Mesendoderm (in vitro differentiated cells): ENCODE results near the gene BICRA.

ENCODE experiments used
- DNase-seq: peaks from one replicate; pipeline ENCODE4 v3.0.0; 2013
- H2AK5ac ChIP-seq: 2 replicates; pipeline ENCODE4 v1.6.1; 2013; ENCODE audit warnings: low read length, inconsistent platforms
- H2BK120ac ChIP-seq: 2 replicates; pipeline ENCODE4 v1.6.1; 2013; ENCODE audit warnings: low read depth, mild to moderate bottlenecking, low read length, moderate library complexity, mixed read lengths
- H2BK15ac ChIP-seq: replicated peaks from 2 replicates; pipeline ENCODE4 v1.6.1; 2013; ENCODE audit warnings: low read depth, mild to moderate bottlenecking, moderate library complexity
- H2BK5ac ChIP-seq: 2 replicates; pipeline ENCODE4 v1.6.1; 2013; ENCODE audit warnings: low read length, inconsistent platforms
- H3K18ac ChIP-seq: 2 replicates; pipeline ENCODE4 v1.6.1; 2013; ENCODE audit warnings: mild to moderate bottlenecking, low read length, mixed read lengths
- H3K23ac ChIP-seq: one replicate; pipeline ENCODE4 v1.6.1; 2013; ENCODE audit warnings: low read length
- H3K27ac ChIP-seq: 2 replicates; pipeline ENCODE4 v1.5.1; 2013; ENCODE audit warnings: low read depth, mild to moderate bottlenecking, inconsistent platforms, low read length, moderate library complexity
- H3K27me3 ChIP-seq: 2 replicates; pipeline ENCODE4 v1.6.1; 2013; ENCODE audit warnings: low read length, control low read depth, mild to moderate bottlenecking, inconsistent platforms; ENCODE audit not compliant: insufficient read depth, poor library complexity
- H3K36me3 ChIP-seq: 2 replicates; pipeline ENCODE4 v1.6.1; 2013; ENCODE audit warnings: low read length, inconsistent platforms; ENCODE audit not compliant: control insufficient read depth, insufficient read depth
- H3K4ac ChIP-seq: one replicate; pipeline ENCODE4 v1.6.1; 2013; ENCODE audit warnings: low read depth, mild to moderate bottlenecking, low read length, moderate library complexity
- H3K4me1 ChIP-seq: 2 replicates; pipeline ENCODE4 v1.6.1; 2013; ENCODE audit warnings: low read depth, low read length, inconsistent platforms; ENCODE audit not compliant: control insufficient read depth
- H3K4me2 ChIP-seq: 2 replicates; pipeline ENCODE4 v1.6.1; 2013; ENCODE audit warnings: low read length
- H3K4me3 ChIP-seq: 2 replicates; pipeline ENCODE4 v1.5.1; 2013; ENCODE audit warnings: mild to moderate bottlenecking, low read length
- H3K56ac ChIP-seq: one replicate; pipeline ENCODE4 v1.6.1; 2013; ENCODE audit warnings: low read length
- H3K79me1 ChIP-seq: 2 replicates; pipeline ENCODE4 v1.6.1; 2013; ENCODE audit warnings: low read length, inconsistent platforms
- H3K79me2 ChIP-seq: 2 replicates; pipeline ENCODE4 v1.6.1; 2013; ENCODE audit warnings: mild to moderate bottlenecking, low read length; ENCODE audit not compliant: control insufficient read depth, insufficient read depth
- H3K9ac ChIP-seq: 2 replicates; pipeline ENCODE4 v1.6.1; 2013; ENCODE audit warnings: low read length, inconsistent platforms
- H4K5ac ChIP-seq: one replicate; pipeline ENCODE4 v1.6.1; 2013; ENCODE audit warnings: low read length
- H4K8ac ChIP-seq: one replicate; pipeline ENCODE4 v1.6.1; 2013; ENCODE audit warnings: low read depth, mild to moderate bottlenecking, control low read depth, low read length, moderate library complexity
- WGBS: extraction: QIAGEN DNeasy Blood & Tissue Kit; methylation state at CpG from one replicate; pipeline ENCODE4 v1.1.7; 2013; ENCODE audit warnings: low lambda C conversion rate, missing lambda C conversion rate; ENCODE audit not compliant: insufficient coverage; ENCODE audit errors: extremely low coverage; 5-methylcytosine and 5-hydroxymethylcytosine counted together

BICRA gene

DNA sequence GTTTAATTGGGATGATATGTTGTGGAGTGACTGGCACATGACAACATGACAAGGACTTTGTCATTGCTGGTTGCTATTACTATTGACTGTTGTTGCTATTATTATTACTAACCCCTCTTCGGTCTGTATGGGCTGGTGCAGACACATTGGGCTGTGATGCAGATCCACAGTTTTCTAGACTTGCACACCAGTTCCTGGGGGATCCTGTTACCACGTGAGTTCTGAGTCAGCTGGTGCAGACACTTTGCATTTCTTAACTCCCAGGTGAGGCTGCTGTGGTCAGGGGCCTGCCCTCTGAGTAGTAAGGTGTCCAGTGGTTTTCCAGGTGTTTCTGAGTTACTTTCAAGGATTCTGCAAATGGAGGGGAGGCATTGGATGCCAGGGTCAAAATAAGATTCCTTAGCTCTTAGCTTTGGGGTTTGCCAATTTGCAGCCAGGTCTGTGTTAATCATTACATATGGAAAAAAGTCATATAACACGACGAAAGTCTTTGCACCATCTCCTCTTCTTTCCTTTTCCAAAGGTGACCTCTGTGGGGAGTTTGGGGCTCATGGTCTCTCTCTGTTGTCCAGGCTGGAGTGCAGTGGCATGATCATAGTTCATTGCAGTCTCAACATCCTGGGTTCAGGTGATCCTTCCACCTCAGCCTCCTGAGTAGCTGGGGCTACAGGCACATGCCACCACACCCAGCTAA is 19.3 kb downstream of the BICRA start:
- no peak overlapping the region for H3K9ac ChIP-seq
- no peaks in the 10 kb centered on the region for H3K36me3 ChIP-seq
- no peak overlapping the region for H2BK15ac ChIP-seq
- H3K56ac ChIP-seq = no peak overlapping the region
- no peak overlapping the region for H3K4me3 ChIP-seq
- H2BK120ac ChIP-seq = no peak overlapping the region
- no peak overlapping the region for H4K8ac ChIP-seq
- no peak overlapping the region for H3K4me2 ChIP-seq
- H3K27ac ChIP-seq = no peak overlapping the region
- H2AK5ac ChIP-seq = no peak overlapping the region
- peaks cover 32% of the 10 kb centered on the region for H3K79me1 ChIP-seq
- H3K79me2 ChIP-seq = peaks cover 62% of the 10 kb centered on the region
- H2BK5ac ChIP-seq = no peak overlapping the region
- H3K4ac ChIP-seq = no peak overlapping the region
- no peak overlapping the region for H3K23ac ChIP-seq
- WGBS = no CpG with 5 or more reads among the region's 4 CpGs
- no peak for DNase-seq
- H4K5ac ChIP-seq = no peak overlapping the region
- no peaks in the 10 kb centered on the region for H3K27me3 ChIP-seq
- H3K18ac ChIP-seq = no peak overlapping the region
- peaks cover 2% of the 10 kb centered on the region for H3K4me1 ChIP-seq

DNA sequence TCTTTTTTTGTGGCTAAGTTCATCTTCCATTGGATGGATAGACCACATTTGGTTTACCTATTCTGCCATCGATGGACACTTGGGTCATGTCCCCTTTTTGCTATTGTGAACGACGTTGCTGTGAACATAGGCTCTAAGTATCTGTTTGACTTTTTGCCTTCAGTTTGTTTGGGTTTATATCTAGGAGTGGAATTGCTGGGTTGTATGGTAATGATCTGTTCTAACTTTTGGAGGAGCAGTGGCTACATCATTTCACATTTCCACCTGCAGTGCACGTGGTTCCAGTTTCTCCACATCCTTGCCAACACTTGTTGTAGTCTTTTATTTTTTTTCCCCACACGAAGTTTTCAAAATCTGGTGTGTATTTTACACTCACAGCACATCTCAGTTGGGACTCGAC is 21.7 kb downstream of the BICRA start:
- H4K5ac ChIP-seq = no peak overlapping the region
- no CpG with 5 or more reads among the region's 6 CpGs for WGBS

DNA sequence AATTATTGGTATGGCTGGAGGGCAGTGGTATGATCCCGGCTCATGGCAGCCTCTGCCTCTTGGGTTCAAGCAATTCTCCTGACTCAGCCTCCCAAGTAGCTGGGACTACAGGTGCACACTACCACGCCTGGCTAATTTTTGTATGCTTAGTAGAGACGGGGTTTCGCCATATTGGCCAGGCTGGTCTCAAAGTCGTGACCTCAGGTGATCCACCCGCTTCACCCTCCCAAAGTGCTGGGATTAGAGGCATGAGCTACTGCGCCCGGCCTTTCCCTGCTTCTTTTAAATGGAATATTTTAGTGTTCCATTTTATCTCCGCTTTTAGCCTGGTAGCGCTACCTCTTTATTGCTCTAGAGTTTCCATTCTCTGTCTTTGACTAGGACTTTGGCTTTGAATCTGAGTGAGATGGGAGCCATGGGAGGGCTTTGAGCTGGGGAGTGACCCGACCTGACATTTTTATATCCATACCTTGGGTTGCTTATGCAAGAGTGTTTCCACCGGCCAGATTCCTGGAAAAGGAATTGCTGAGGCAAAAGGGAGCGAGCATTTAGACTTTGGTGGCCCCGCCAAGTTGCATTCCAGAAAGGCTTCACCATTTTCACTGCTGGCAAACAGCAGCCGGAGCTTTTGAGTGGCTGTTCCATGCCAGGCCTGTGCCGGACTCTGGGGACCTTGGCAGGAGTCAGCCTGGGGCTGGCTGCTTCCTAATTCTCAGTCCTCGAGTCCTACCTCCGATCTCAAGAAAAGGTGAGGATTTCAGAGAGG is 22.9 kb downstream of the BICRA start:
- H3K56ac ChIP-seq = no peak overlapping the region
- H3K23ac ChIP-seq = no peak overlapping the region
- WGBS = no CpG with 5 or more reads among the region's 18 CpGs
- H2BK5ac ChIP-seq = no peak overlapping the region
- H4K5ac ChIP-seq = no peak overlapping the region
- no peak overlapping the region for H3K18ac ChIP-seq
- H3K79me1 ChIP-seq = peaks cover 36% of the 10 kb centered on the region
- H3K79me2 ChIP-seq = peaks cover 55% of the 10 kb centered on the region
- no peak overlapping the region for H3K4me2 ChIP-seq
- no peak overlapping the region for H2BK15ac ChIP-seq
- H3K4me1 ChIP-seq = no peaks in the 10 kb centered on the region
- H3K36me3 ChIP-seq = no peaks in the 10 kb centered on the region
- no peak for DNase-seq
- H3K9ac ChIP-seq = no peak overlapping the region
- no peak overlapping the region for H2AK5ac ChIP-seq
- no peak overlapping the region for H3K27ac ChIP-seq
- no peak overlapping the region for H4K8ac ChIP-seq
- H2BK120ac ChIP-seq = no peak overlapping the region
- H3K4ac ChIP-seq = no peak overlapping the region
- H3K27me3 ChIP-seq = no peaks in the 10 kb centered on the region
- no peak overlapping the region for H3K4me3 ChIP-seq

More for the DNA sequence above, 21.7 kb downstream of the BICRA start:
- no peak overlapping the region for H3K4me2 ChIP-seq
- peaks cover 35% of the 10 kb centered on the region for H3K79me1 ChIP-seq
- no peaks in the 10 kb centered on the region for H3K4me1 ChIP-seq
- H3K23ac ChIP-seq = no peak overlapping the region
- H3K4me3 ChIP-seq = no peak overlapping the region
- H3K18ac ChIP-seq = no peak overlapping the region
- H3K79me2 ChIP-seq = peaks cover 57% of the 10 kb centered on the region
- no peak overlapping the region for H2AK5ac ChIP-seq
- H2BK120ac ChIP-seq = no peak overlapping the region
- no peak overlapping the region for H2BK15ac ChIP-seq
- H3K27me3 ChIP-seq = no peaks in the 10 kb centered on the region
- DNase-seq = no peak
- no peak overlapping the region for H4K8ac ChIP-seq
- no peaks in the 10 kb centered on the region for H3K36me3 ChIP-seq
- no peak overlapping the region for H2BK5ac ChIP-seq
- no peak overlapping the region for H3K27ac ChIP-seq
- H3K4ac ChIP-seq = no peak overlapping the region
- H3K56ac ChIP-seq = no peak overlapping the region
- no peak overlapping the region for H3K9ac ChIP-seq

DNA sequence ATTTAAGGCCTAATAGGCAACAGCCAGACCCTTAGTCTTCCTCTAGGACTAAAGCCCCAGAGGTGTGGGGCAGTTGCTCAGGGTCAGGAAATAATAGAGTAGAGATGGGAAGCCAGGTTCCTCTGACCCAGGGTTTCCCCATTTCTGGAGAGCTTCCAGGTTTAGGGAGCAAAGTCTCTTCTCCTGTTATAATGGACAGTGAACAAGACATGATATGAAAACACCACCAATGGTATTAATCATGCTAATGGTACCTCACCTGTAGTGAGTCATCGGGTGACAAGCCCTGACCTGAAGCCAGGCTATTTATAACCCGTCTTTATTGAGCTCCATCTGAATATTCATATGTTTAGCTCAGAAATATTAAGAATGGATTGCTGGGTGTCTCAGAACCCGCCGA is 24.6 kb downstream of the BICRA start:
- Histone ChIP-seq H3K23ac (no peak overlapping the region), H2BK15ac (no peak overlapping the region), H3K79me2 (peaks cover 49% of the 10 kb centered on the region), H3K79me1 (peaks cover 34% of the 10 kb centered on the region), H3K4me1 (no peaks in the 10 kb centered on the region), H3K27me3 (no peaks in the 10 kb centered on the region), H3K4me3 (no peak overlapping the region), H3K9ac (no peak overlapping the region), H3K4me2 (no peak overlapping the region), H3K36me3 (no peaks in the 10 kb centered on the region), H3K27ac (no peak overlapping the region), H4K8ac (no peak overlapping the region), H3K56ac (no peak overlapping the region), H3K4ac (no peak overlapping the region), H3K18ac (no peak overlapping the region), H2BK5ac (no peak overlapping the region), H2BK120ac (no peak overlapping the region), H4K5ac (no peak overlapping the region), H2AK5ac (no peak overlapping the region)
- no CpG with 5 or more reads among the region's 4 CpGs for WGBS
- DNase-seq = no peak

DNA sequence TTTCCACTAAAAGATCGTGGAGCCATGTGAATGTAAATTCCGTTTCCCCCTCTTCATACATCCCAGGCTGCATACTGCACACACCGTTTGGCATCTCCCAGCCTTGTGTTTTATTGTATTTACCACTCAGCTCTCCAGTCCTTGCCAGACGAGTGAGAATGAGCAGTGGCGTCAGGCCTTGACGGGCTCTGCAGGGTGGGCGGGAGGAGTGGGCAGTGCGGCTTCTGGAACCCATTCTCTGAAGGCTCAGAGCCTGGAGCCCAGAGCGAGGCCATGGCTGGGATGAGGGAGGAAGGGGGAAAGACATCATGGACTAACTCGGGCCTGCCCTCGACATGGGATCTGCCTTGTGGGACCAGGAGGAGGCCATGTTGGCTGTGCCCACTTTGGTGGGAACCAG is 25.1 kb downstream of the BICRA start:
- Histone ChIP-seq H3K4me2 (no peak overlapping the region), H4K8ac (no peak overlapping the region), H3K27ac (peak overlapping the region; percentile 17), H2AK5ac (no peak overlapping the region), H4K5ac (no peak overlapping the region), H3K4me1 (no peaks in the 10 kb centered on the region), H3K4ac (no peak overlapping the region), H3K36me3 (no peaks in the 10 kb centered on the region), H3K56ac (no peak overlapping the region), H3K4me3 (no peak overlapping the region), H3K23ac (no peak overlapping the region), H3K79me2 (peaks cover 49% of the 10 kb centered on the region), H2BK15ac (no peak overlapping the region), H3K9ac (no peak overlapping the region), H3K27me3 (no peaks in the 10 kb centered on the region), H2BK120ac (no peak overlapping the region), H3K18ac (no peak overlapping the region), H3K79me1 (peaks cover 34% of the 10 kb centered on the region), H2BK5ac (no peak overlapping the region)
- no CpG with 5 or more reads among the region's 11 CpGs for WGBS
- DNase-seq = no peak
